Thoracic aorta (tissue), 2 donors: Measurements from ENCODE around the gene ATP8B1. TPM values are rescaled to one million over a fixed set of nuclear protein-coding genes. Genes with fewer than 3 reads are reported as not detected.
"Not testable (repeated sequence)": the region's sequence is repeated elsewhere in the genome, so short reads cannot be mapped to it uniquely, and the experiment has no call there.

Experiments
- ATAC-seq: fragments of 150-250 bp; one replicate; pipeline ENCODE4 v1.8.0; 2017; ENCODE audit warnings: low read depth; ENCODE audit not compliant: insufficient number of reproducible peaks, low FRiP score
- DNase-seq: peaks from one replicate; pipeline ENCODE4 v3.0.0-alpha.2; 2020; ENCODE audit warnings: low spot score
- H3K27ac ChIP-seq, 2 donors: fragments of 200-600 bp; sonication (generic); 1 replicate in 1 of 2; 2 replicates in 1 of 2; pipeline ENCODE4 v1.5.1; 2016; ENCODE audit warnings: mild to moderate bottlenecking in 2 of 2, moderate library complexity in 2 of 2
- H3K27me3 ChIP-seq: fragments of 200-600 bp; sonication (generic); replicated peaks from 2 replicates; pipeline ENCODE4 v1.6.0; 2016; ENCODE audit warnings: mild to moderate bottlenecking; ENCODE audit not compliant: insufficient read depth
- H3K36me3 ChIP-seq: fragments of 200-600 bp; sonication (generic); one replicate; pipeline ENCODE4 v1.5.1; 2016
- H3K4me1 ChIP-seq, 2 donors: fragments of 200-600 bp; sonication (generic); 1 replicate in 1 of 2; 2 replicates in 1 of 2; pipeline versions ENCODE4 v1.5.1 to v1.6.0; 2016; ENCODE audit warnings: low read depth in 2 of 2, mild to moderate bottlenecking in 1 of 2; ENCODE audit not compliant: control insufficient read depth in 1 of 2
- H3K4me3 ChIP-seq: fragments of 200-600 bp; sonication (generic); 2 replicates; pipeline ENCODE4 v1.5.1; 2016; ENCODE audit warnings: mild to moderate bottlenecking
- H3K9me3 ChIP-seq: fragments of 200-600 bp; sonication (generic); 2 replicates; pipeline ENCODE4 v1.5.1; 2016
- CTCF ChIP-seq: fragments of 200-600 bp; sonication (generic); IDR thresholded peaks from one replicate; pipeline ENCODE4 v1.5.1; 2019; ENCODE audit warnings: antibody characterized with exemption
- total RNA-seq, 2 donors: library from RNA; depleted of rRNA; stranded (reverse); fragments of >200 nt; gene quantifications; one replicate each; pipeline versions ENCODE4 v1.1.0 to v1.2.3, GENCODE V29; 2016

ATP8B1 gene
- 100 to 1,000 TPM in 1 of 2 donors, 10 to 100 TPM in 1; 68.7 to 111 TPM for total RNA-seq

- no peak for DNase-seq
- peak within 1 kb of the TSS; percentile 96 to 98 for H3K27ac ChIP-seq
- no peak for TF ChIP-seq CTCF
- no peaks in the 10 kb centered on the region for H3K9me3 ChIP-seq
- H3K36me3 ChIP-seq: no peaks in the 10 kb centered on the region
- peak within 1 kb of the TSS; percentile 86 for H3K4me3 ChIP-seq
- peak; percentile 38 for ATAC-seq
- peaks cover 26 to 62% of the 10 kb centered on the region in 2 donors for H3K4me1 ChIP-seq
- no peaks in the 10 kb centered on the region for H3K27me3 ChIP-seq
Measured at GRCh38 chr18:57803103-57803969, at the start of gene ATP8B1. TSS of gene ATP8B1 (minus strand) at chr18:57803315. CDS start at chr18:57731807, 71,508 bp downstream.

GRCh38 chr18:57850063-57850462 is 46.9 kb upstream of the ATP8B1 start:
- TF ChIP-seq CTCF: no peak
- H3K36me3 ChIP-seq: no peaks in the 10 kb centered on the region
- ATAC-seq: no peak
- H3K27ac ChIP-seq: no peak overlapping the region
- DNase-seq: no peak
- no peaks in the 10 kb centered on the region for H3K9me3 ChIP-seq
- peaks cover 0 to 14% of the 10 kb centered on the region in 2 donors for H3K4me1 ChIP-seq
- no peak overlapping the region for H3K4me3 ChIP-seq
- H3K27me3 ChIP-seq: no peaks in the 10 kb centered on the region

GRCh38 chr18:57848374-57848773 is 45.3 kb upstream of the ATP8B1 start:
- H3K4me3 ChIP-seq, H3K27ac ChIP-seq, H3K9me3 ChIP-seq, H3K36me3 ChIP-seq, ATAC-seq, DNase-seq, H3K27me3 ChIP-seq: not testable (repeated sequence)
- H3K4me1 ChIP-seq: peaks cover 0 to 14% of the 10 kb centered on the region in 2 donors

GRCh38 chr18:57847431-57847830 is 44.3 kb upstream of the ATP8B1 start:
- not testable (repeated sequence) for H3K27me3 ChIP-seq, H3K27ac ChIP-seq, H3K9me3 ChIP-seq, H3K36me3 ChIP-seq, H3K4me3 ChIP-seq, DNase-seq, ATAC-seq
- peaks cover 0 to 14% of the 10 kb centered on the region in 2 donors for H3K4me1 ChIP-seq

- no peak for TF ChIP-seq CTCF
Measured at GRCh38 chr18:57846258-57846657, 43.1 kb upstream of the ATP8B1 start.

GRCh38 chr18:57845605-57846074 is 42.5 kb upstream of the ATP8B1 start:
- Histone ChIP-seq H3K4me3 (no peak overlapping the region), H3K4me1 (peaks cover 0 to 14% of the 10 kb centered on the region in 2 donors), H3K9me3 (no peaks in the 10 kb centered on the region), H3K36me3 (no peaks in the 10 kb centered on the region), H3K27me3 (no peaks in the 10 kb centered on the region), H3K27ac (no peak overlapping the region)
- no peak for TF ChIP-seq CTCF
- no peak for ATAC-seq
- no peak for DNase-seq

More at GRCh38 chr18:57846258-57846657, 43.1 kb upstream of the ATP8B1 start:
- H3K9me3 ChIP-seq: no peaks in the 10 kb centered on the region
- DNase-seq (no peak), ATAC-seq (no peak)
- H3K4me3 ChIP-seq: no peak overlapping the region
- no peak overlapping the region for H3K27ac ChIP-seq
- H3K36me3 ChIP-seq: no peaks in the 10 kb centered on the region
- no peaks in the 10 kb centered on the region for H3K27me3 ChIP-seq
- peaks cover 0 to 14% of the 10 kb centered on the region in 2 donors for H3K4me1 ChIP-seq
